HG03280 (cell line): Measurements from ENCODE around the gene EEFSEC.

Source experiments
- ATAC-seq: cut with Tn5 transposase; IDR thresholded peaks from one replicate; pipeline ENCODE4 v1.9.1; 2021; ENCODE audit warnings: mild to moderate bottlenecking, moderate library complexity; ENCODE audit not compliant: unreplicated experiment

EEFSEC gene

GRCh38 chr3:128380719-128381118 lies 227.4 kb downstream of the EEFSEC start:
- no peak for ATAC-seq

- ATAC-seq, result no peak
Observed at GRCh38 chr3:128381609-128382008, 228.3 kb downstream of the EEFSEC start.

GRCh38 chr3:128382221-128382807 lies 229.0 kb downstream of the EEFSEC start:
- no peak for ATAC-seq

GRCh38 chr3:128383316-128384235 lies 230.3 kb downstream of the EEFSEC start:
- ATAC-seq, result no peak

GRCh38 chr3:128385080-128385832 lies 232.0 kb downstream of the EEFSEC start:
- ATAC-seq, result no peak

GRCh38 chr3:128388932-128389331 lies 235.7 kb downstream of the EEFSEC start:
- ATAC-seq, result no peak

- ATAC-seq, result no peak
Observed at GRCh38 chr3:128390867-128391266, 237.6 kb downstream of the EEFSEC start.

GRCh38 chr3:128392021-128392420 lies 238.7 kb downstream of the EEFSEC start:
- ATAC-seq, result no peak

GRCh38 chr3:128392818-128393544 lies 239.7 kb downstream of the EEFSEC start:
- ATAC-seq, result no peak

- no peak for ATAC-seq
Observed at GRCh38 chr3:128394033-128394432, 240.8 kb downstream of the EEFSEC start.

- ATAC-seq, result no peak
Observed at GRCh38 chr3:128395046-128395445, 241.8 kb downstream of the EEFSEC start.

- ATAC-seq, result no peak
Observed at GRCh38 chr3:128395500-128396162, 242.3 kb downstream of the EEFSEC start.

- no peak for ATAC-seq
Observed at GRCh38 chr3:128397484-128397883, 244.2 kb downstream of the EEFSEC start.

GRCh38 chr3:128398586-128398985 lies 245.3 kb downstream of the EEFSEC start:
- no peak for ATAC-seq

- no peak for ATAC-seq
Observed at GRCh38 chr3:128399221-128399915, 246.1 kb downstream of the EEFSEC start.

GRCh38 chr3:128400671-128401070 lies 247.4 kb downstream of the EEFSEC start:
- ATAC-seq, result no peak

- no peak for ATAC-seq
Observed at GRCh38 chr3:128402319-128402718, 249.0 kb downstream of the EEFSEC start.

- ATAC-seq, result no peak
Observed at GRCh38 chr3:128402998-128403397, 249.7 kb downstream of the EEFSEC start.

- ATAC-seq, result no peak
Observed at GRCh38 chr3:128404276-128405068, 251.2 kb downstream of the EEFSEC start.
